Kidney epithelial cell (primary cell): ENCODE results near the gene AGBL4. TPM values are rescaled to one million over a fixed set of nuclear protein-coding genes. Genes with fewer than 3 reads are reported as not detected.

Experiments
- DNase-seq: peaks from one replicate; pipeline ENCODE4 v3.0.0-alpha.2; 2010; ENCODE audit warnings: low read depth
- H3K27me3 ChIP-seq: 2 replicates; pipeline ENCODE4 v1.6.0; 2011; ENCODE audit warnings: low read length; ENCODE audit not compliant: control insufficient read depth, insufficient read depth
- H3K36me3 ChIP-seq: 2 replicates; pipeline ENCODE4 v1.5.1; 2011; ENCODE audit warnings: low read length; ENCODE audit not compliant: control insufficient read depth, insufficient read depth
- H3K4me3 ChIP-seq: 2 replicates; pipeline ENCODE4 v1.5.1; 2011; ENCODE audit warnings: low read depth, mild to moderate bottlenecking, control low read depth, low read length
- total RNA-seq: library from RNA; depleted of rRNA; stranded (reverse); fragments of >200 nt; gene quantifications from 2 replicates; pipeline ENCODE4 v1.2.3, GENCODE V29; 2015
- TF ChIP-seq, protein P1 (sequence below): IDR thresholded peaks from 2 replicates; pipeline ENCODE4 v1.5.1; 2011; ENCODE audit warnings: mild to moderate bottlenecking, moderate library complexity, low read length, control low read depth, inconsistent platforms; ENCODE audit not compliant: insufficient read depth, poor library complexity, severe bottlenecking

The AGBL4 gene
- total RNA-seq, 1 donor from 2014 or later: not detected

DNA sequence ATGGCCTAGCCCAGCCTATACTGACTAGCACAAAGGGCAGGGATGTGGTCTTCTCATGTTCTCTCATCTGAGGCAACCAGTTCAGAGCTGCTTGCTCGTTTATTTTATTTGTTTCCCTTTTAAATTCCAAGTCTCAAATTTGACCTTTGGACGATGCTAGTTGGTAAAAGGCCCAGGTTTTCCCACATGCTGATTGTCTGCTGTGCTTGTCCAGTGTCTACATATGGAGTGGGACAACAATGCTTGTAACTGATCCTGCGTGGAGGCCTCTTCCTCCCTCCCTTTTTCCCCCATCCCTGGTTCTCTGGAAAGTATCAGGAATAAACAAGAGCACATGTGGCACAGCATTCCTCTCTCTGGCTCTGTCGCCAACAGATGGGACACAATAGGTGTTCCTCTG lies 1213.0 kb downstream of the AGBL4 start:
- H3K27me3 ChIP-seq: no peaks in the 10 kb centered on the region
- DNase-seq: no peak
- no peak overlapping the region for H3K4me3 ChIP-seq
- TF ChIP-seq, protein P1, sequence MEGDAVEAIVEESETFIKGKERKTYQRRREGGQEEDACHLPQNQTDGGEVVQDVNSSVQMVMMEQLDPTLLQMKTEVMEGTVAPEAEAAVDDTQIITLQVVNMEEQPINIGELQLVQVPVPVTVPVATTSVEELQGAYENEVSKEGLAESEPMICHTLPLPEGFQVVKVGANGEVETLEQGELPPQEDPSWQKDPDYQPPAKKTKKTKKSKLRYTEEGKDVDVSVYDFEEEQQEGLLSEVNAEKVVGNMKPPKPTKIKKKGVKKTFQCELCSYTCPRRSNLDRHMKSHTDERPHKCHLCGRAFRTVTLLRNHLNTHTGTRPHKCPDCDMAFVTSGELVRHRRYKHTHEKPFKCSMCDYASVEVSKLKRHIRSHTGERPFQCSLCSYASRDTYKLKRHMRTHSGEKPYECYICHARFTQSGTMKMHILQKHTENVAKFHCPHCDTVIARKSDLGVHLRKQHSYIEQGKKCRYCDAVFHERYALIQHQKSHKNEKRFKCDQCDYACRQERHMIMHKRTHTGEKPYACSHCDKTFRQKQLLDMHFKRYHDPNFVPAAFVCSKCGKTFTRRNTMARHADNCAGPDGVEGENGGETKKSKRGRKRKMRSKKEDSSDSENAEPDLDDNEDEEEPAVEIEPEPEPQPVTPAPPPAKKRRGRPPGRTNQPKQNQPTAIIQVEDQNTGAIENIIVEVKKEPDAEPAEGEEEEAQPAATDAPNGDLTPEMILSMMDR: no peak
- H3K36me3 ChIP-seq: no peaks in the 10 kb centered on the region

- TF ChIP-seq, protein P1: no peak
- H3K4me3 ChIP-seq: no peak overlapping the region
- DNase-seq: no peak
- no peaks in the 10 kb centered on the region for H3K27me3 ChIP-seq
- H3K36me3 ChIP-seq: no peaks in the 10 kb centered on the region
These were observed 1215.3 kb downstream of the AGBL4 start for GRCh38 chr1:48808496-48808895.

DNA sequence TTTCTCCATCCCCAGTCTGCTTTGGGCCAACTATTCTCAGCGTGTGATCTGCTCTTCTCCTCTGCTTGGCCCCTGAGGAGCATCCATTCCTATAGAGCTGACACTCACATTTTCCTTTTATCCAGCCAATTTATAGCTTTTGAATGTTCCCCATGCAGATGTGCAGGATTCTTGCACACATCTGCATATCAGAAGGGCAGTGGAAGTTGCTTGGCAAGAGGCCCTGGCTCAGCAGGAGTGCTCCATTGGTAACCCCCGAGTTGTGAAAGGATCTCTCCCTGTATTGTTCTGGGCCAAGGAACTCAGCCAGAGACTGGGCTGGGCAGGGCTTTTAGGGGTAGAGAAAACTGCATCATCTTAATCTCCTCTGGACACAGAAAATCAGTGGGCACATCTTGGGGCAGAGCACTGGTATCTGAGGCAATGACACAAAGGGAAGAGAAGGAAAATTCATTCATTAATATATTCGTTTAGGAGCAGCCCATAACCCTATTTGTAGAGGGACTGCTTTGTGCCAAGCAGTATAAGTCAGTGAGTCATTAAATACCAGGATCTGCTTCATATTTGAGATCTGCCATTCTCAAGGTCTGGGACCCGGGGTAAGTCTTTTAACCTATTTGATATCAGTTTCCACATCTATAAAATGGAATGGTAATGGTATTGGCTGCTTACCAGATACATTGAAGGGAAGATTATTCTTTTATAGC lies 1216.0 kb downstream of the AGBL4 start:
- no peaks in the 10 kb centered on the region for H3K27me3 ChIP-seq
- TF ChIP-seq, protein P1: no peak
- no peak overlapping the region for H3K4me3 ChIP-seq
- H3K36me3 ChIP-seq: no peaks in the 10 kb centered on the region
- DNase-seq: no peak

- no peak for DNase-seq
These were observed 1220.3 kb downstream of the AGBL4 start for GRCh38 chr1:48803474-48803873.

DNA sequence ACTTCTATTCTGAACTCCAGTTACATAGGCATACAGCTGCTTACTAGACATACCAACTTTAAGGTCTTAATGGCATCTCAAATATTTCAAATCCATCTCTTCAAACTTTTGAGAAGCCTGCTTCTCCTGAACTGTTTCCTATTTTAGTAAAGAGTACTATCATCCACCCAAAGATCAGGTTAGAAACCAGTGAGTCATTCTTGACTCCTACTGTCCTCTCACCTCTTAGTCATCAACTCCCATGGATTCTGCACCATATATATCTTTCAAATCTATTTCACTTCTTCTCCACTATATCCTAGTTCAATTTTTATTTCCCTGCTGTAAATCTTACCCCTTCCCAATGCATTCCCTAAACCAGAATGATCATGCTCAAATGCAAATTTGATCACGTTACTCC lies 1228.9 kb downstream of the AGBL4 start:
- H3K4me3 ChIP-seq: no peak overlapping the region
- no peak for DNase-seq
- TF ChIP-seq, protein P1: no peak
- H3K27me3 ChIP-seq: no peaks in the 10 kb centered on the region
- H3K36me3 ChIP-seq: no peaks in the 10 kb centered on the region

More at GRCh38 chr1:48803474-48803873, 1220.3 kb downstream of the AGBL4 start:
- Histone ChIP-seq H3K4me3 (no peak overlapping the region), H3K27me3 (no peaks in the 10 kb centered on the region), H3K36me3 (no peaks in the 10 kb centered on the region)
- TF ChIP-seq, protein P1: no peak

DNA sequence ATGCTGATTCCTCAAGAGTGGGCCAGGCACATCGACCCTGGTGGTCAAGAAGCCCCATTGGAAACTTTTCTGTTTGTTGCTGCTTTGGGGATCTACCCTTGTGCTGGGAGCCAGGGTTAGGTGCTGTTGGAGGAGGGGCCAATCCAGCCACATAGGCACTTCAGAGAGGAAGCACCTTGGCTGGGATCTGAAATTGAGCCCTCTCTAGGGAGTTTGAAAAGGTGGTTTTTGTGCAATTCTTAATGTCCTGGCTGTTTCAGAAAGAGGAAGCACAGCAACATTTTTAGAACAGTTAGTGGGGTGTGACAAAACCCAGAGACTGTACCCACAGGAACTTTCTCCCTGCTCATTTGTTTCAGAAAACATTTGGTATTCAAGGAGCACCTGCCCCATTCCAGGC lies 1229.9 kb downstream of the AGBL4 start:
- Histone ChIP-seq H3K36me3 (no peaks in the 10 kb centered on the region), H3K27me3 (no peaks in the 10 kb centered on the region), H3K4me3 (no peak overlapping the region)
- TF ChIP-seq, protein P1: no peak
- DNase-seq: no peak
